ENCODE measurements around the gene SBF2.

DNA sequence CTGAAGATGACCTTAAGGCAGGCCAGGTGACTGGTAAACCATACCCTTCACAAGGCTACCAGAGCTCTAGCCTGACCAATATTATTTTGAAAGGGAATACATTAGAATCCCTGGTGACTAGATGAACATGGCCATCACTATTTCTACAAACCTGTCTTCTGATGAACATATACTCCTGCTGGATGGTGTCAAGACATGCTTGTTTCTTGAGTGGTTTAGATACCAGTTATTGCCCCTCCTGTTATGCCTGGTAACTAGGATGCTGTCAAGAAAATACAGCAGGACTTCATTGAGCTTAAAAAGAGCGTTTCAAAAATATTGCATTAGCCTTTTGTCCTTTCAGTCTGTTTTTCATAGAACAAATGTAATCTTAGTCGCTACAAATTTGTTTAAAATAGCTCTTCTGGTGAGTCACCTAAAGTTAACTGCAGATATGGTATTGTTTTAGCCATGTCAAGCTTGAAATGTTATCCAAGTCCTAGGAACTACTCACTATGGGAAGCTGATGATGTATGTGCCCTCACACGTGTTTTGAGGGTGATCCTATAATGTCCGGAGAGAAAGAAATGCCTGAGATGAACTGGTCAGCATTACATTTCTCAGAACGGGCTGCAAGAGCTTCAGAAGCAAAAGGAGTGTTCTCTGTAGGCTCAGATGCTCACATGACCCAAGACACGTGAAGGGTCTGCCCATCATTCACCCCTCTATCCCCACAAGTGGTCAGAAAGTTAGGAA lies 31.4 kb upstream of the SBF2 start:
- TF ChIP-seq, protein P1, sequence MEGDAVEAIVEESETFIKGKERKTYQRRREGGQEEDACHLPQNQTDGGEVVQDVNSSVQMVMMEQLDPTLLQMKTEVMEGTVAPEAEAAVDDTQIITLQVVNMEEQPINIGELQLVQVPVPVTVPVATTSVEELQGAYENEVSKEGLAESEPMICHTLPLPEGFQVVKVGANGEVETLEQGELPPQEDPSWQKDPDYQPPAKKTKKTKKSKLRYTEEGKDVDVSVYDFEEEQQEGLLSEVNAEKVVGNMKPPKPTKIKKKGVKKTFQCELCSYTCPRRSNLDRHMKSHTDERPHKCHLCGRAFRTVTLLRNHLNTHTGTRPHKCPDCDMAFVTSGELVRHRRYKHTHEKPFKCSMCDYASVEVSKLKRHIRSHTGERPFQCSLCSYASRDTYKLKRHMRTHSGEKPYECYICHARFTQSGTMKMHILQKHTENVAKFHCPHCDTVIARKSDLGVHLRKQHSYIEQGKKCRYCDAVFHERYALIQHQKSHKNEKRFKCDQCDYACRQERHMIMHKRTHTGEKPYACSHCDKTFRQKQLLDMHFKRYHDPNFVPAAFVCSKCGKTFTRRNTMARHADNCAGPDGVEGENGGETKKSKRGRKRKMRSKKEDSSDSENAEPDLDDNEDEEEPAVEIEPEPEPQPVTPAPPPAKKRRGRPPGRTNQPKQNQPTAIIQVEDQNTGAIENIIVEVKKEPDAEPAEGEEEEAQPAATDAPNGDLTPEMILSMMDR (IDR thresholded peaks at IDR 0.05), result no peak
- TF ChIP-seq POLR2A (IDR thresholded peaks at IDR 0.05), result no peak
